ENCODE data around the gene LOXL1.

DNA sequence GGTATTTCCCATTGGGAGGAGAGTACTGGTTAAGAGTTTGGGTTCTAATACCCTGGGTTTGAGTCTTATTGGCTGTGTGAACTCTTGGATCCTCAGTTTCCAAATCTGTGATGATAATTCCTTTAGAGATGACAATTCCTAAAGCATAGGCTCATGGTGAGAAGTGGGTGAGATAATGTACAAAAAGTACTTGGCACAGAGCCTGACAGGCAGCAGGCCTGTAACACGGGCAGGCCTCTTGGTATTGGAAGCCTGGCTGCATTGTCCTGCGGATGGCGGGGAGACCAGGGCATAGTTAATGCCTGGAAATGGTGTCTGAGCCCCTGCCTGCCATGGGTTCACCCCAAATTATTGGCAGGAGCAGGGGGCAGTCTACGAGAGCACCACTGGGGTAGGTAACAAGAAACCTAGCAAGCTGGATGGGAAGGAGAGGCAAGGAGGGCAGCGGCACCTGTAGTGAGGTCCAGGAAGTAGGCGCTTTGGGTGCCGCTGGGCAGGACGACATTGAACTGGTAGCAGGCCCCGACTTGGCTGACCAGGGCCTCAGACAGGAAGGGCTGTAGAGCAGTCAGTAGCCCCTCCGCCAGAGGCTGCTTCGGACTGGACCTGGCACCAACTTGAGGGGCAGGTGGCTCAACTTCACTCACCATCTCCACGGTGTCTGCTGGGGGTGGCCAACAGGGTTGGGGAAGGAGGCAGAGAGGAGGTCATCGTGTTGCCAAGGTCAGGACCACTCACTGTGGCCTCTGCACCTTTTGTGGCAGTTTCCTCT, 58.1 kb downstream of the LOXL1 start:
- TF ChIP-seq, protein P1, sequence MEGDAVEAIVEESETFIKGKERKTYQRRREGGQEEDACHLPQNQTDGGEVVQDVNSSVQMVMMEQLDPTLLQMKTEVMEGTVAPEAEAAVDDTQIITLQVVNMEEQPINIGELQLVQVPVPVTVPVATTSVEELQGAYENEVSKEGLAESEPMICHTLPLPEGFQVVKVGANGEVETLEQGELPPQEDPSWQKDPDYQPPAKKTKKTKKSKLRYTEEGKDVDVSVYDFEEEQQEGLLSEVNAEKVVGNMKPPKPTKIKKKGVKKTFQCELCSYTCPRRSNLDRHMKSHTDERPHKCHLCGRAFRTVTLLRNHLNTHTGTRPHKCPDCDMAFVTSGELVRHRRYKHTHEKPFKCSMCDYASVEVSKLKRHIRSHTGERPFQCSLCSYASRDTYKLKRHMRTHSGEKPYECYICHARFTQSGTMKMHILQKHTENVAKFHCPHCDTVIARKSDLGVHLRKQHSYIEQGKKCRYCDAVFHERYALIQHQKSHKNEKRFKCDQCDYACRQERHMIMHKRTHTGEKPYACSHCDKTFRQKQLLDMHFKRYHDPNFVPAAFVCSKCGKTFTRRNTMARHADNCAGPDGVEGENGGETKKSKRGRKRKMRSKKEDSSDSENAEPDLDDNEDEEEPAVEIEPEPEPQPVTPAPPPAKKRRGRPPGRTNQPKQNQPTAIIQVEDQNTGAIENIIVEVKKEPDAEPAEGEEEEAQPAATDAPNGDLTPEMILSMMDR (conservative IDR thresholded peaks at IDR 0.05; ENCODE audit: low read depth, low read length), result no peak
- no peak for TF ChIP-seq EZH2phosphoT487 (IDR thresholded peaks at IDR 0.05; ENCODE audit: borderline replicate concordance, low read length)

Measured in PC-3 (cell line).